GM12874 (cell line): ENCODE results near the gene STAC.

Experiments used
- CTCF ChIP-seq: IDR thresholded peaks from 2 replicates; pipeline ENCODE4 v1.5.1; 2011; ENCODE audit warnings: low read depth, mild to moderate bottlenecking, control low read depth, low read length, moderate library complexity; ENCODE audit not compliant: insufficient read depth

STAC gene

GRCh38 chr3:36525115-36525801 lies 145.0 kb downstream of the STAC start:
- TF ChIP-seq CTCF, result no peak

DNA sequence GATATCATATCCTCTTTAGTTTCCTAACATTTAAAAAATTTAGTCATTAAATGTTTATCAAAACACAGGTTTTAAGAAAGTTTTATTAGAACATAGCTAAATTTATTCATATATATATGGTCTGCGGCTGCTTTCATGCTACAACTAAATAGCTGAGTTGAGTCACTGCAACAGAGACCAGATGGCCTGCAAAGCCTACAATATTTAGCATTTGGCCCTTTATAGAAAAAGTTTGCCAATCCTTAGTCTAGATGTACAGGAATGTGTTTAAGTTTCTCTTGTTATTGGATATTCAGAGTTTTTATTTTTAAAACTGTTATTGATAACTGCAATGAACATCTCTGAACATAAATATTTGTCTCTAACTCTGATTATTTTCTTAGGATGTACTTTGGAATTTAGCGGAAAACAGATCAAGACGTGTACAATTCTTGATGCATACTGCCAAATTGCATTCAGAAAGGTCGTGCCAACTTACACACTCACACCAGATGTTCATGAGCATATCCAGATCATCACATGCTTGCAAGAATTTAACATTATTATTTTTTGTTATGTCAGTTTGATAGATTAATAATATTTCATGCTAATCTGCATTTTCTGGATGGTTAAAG lies 157.9 kb downstream of the STAC start:
- TF ChIP-seq CTCF, result no peak

DNA sequence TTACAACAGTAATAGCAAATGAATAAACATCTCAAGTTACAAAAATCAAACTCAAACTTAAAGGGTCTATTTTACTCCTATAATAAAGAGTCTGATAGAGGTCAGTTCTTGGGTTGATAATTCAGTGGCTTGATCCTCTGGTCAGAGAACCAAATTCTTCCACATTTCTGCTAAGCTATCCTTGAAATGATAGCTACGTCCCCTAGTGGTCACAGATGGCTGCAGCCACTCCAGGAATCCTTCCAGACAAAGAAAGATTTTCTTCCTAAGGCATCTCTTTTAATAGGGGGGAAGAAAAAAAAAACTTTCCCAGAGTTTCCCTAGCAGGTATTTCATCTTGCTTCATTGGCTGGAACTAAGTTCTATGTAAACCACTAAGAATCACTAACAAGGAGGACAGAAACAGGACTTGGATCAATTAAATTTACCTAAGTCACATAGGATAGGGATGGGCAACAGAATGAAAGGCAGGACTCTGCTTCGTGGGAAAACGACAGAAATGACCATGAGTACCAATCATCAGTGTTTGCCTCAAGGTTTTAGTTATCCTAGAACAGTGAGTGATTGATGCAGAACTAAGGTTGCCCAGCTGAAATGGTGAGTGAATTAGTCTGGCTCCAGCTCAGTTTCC lies 160.7 kb downstream of the STAC start:
- peak; percentile 62 for TF ChIP-seq CTCF

- no peak for TF ChIP-seq CTCF
These were observed 161.9 kb downstream of the STAC start for GRCh38 chr3:36542186-36542585.

DNA sequence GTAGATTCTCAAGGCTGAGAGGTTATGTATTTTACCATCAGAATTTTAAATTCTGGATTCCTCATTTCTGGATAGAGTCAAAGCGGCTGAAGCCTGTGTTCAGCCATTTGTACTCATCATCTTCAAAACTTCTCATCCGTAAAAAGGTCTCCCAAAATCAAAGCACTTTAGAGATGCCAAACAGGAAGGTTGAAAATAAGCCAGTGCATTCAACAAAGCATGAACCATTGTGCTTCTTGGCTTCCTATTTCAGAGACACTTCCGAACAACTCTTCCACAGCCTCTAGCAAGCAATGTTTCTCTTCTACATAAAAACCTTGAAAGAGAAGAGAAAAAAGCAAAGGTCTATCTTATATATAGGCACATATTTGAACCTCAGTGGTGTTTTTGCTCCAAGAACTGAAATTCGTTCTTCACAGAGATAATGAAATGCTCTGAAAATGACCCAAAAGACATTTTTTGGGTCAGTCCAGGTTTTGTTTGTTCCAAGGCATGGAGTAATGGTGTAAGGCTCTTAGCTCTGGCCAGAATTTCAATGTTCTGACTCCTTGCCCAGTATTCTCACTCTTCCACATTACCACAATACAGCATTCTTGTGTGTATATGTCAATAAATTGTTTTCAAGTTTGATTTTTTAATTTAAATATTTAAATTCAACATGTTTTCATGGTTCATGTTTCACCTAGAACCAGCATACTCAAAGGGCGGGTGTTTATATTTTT lies 163.1 kb downstream of the STAC start:
- no peak for TF ChIP-seq CTCF

- TF ChIP-seq CTCF, result no peak
These were observed 165.9 kb downstream of the STAC start for GRCh38 chr3:36546226-36546625.

- no peak for TF ChIP-seq CTCF
These were observed 168.4 kb downstream of the STAC start for GRCh38 chr3:36548712-36549111.
